ENCODE results near the gene RHBDD1. TPM values are rescaled to one million over a fixed set of nuclear protein-coding genes. Genes with fewer than 3 reads are reported as not detected.

The RHBDD1 gene
- total and polyA plus RNA-seq, 2 donors (not counting 3 experiments of a cell fraction or from before 2014, with no cell fraction given), result 6.8 to 19.4 TPM

GRCh38 chr2:226837787-226838603, 2.1 kb downstream of the RHBDD1 start:
- no peaks in the 10 kb centered on the region for H3K36me3 ChIP-seq (ENCODE audit: control insufficient read depth in 2 of 2, extremely low read depth in 1 of 2, insufficient read depth in 2 of 2, low read length in 2 of 2)
- H3K9me1 ChIP-seq (replicated peaks; ENCODE audit: control insufficient read depth, extremely low read depth, insufficient read depth, low read length), result no peaks in the 10 kb centered on the region
- intact Hi-C loops (cut with micrococcal nuclease) (loop anchor here (5.0 kb wide), 2 partner anchors 186 to 979 kb away; no protein-coding TSS in a partner anchor), dilution Hi-C loops (cut with MboI; ENCODE audit: extremely low pct_ligation_motif_present, low sequenced_read_pairs) (no loop called here)
- no peak overlapping the region for H3K4me3 ChIP-seq (replicated peaks in 1 of 3; ENCODE audit: insufficient read depth in 1 of 3, low read depth in 1 of 3, low read length in 3 of 3)
- ChIA-PET POLR2A (no interaction called here), CTCF (no interaction called here)
- TF ChIP-seq GATA2 (IDR thresholded peaks at IDR 0.05; ENCODE audit: insufficient read depth, insufficient read length, low read depth, low read length) (no peak), FOS (IDR thresholded peaks at IDR 0.05; ENCODE audit: borderline replicate concordance, insufficient read depth, low read length) (no peak), MYC (IDR thresholded peaks at IDR 0.05; ENCODE audit: low read depth, low read length) (no peak), EZH2 (IDR thresholded peaks at IDR 0.05; ENCODE audit: borderline replicate concordance, low read depth, low read length, severe bottlenecking) (no peak), CTCF (IDR thresholded peaks at IDR 0.05; ENCODE audit: extremely low read depth in 1 of 2, insufficient read depth in 1 of 2, low read depth in 1 of 2, low read length in 2 of 2) (no peak), MAX (IDR thresholded peaks at IDR 0.05; ENCODE audit: insufficient read depth, insufficient read length) (no peak), JUN (IDR thresholded peaks at IDR 0.05; ENCODE audit: borderline replicate concordance, insufficient read depth, insufficient read length, low read depth) (no peak), POLR2AphosphoS5 (IDR thresholded peaks at IDR 0.05; ENCODE audit: insufficient read depth, low read depth, low read length) (no peak), POLR2A (IDR thresholded peaks at IDR 0.05; ENCODE audit: low read depth, low read length) (no peak)
- H3K9ac ChIP-seq (replicated peaks; ENCODE audit: extremely low read depth, insufficient read depth, low read length), result no peak overlapping the region
- peaks cover 2% of the 10 kb centered on the region for H3K79me2 ChIP-seq (ENCODE audit: control insufficient read depth, insufficient read depth, low read length)
- peaks cover 16% of the 10 kb centered on the region for H3K4me1 ChIP-seq (ENCODE audit: control insufficient read depth, extremely low read depth, insufficient read depth, low read length)
- BruUV-seq (replicated peaks), result no TSS peak
- no peak for DNase-seq (ENCODE audit: low read depth, low spot score)
- FAIRE-seq, result no peak
- no peak overlapping the region for H3K4me2 ChIP-seq (ENCODE audit: insufficient read depth, low read length)
- no peaks in the 10 kb centered on the region for H3K9me3 ChIP-seq (replicated peaks; ENCODE audit: control insufficient read depth, insufficient read depth, low read length)
- no peaks in the 10 kb centered on the region for H4K20me1 ChIP-seq (replicated peaks; ENCODE audit: control insufficient read depth, extremely low read depth, insufficient read depth, low read length)
- no peak overlapping the region for H3K27ac ChIP-seq (ENCODE audit: insufficient read depth, low read depth, low read length)
- no peaks in the 10 kb centered on the region for H3K27me3 ChIP-seq (ENCODE audit: control insufficient read depth in 2 of 2, insufficient read depth in 2 of 2, low read length in 2 of 2)
- H2AFZ ChIP-seq (ENCODE audit: low read depth, low read length), result no peak overlapping the region
